Activated CD8-positive, alpha-beta memory T cell treated with anti-CD3 and anti-CD28 coated beads, Interleukin-2, amount 50 U/mL, for 24 hours (primary cell): ENCODE data around the gene ELAPOR1.
A peak's percentile ranks its signal among the peaks of the same experiment; 100 is the strongest.

Experiments
- DNase-seq: peaks from one replicate; pipeline ENCODE4 v3.0.0-alpha.2; 2020; ENCODE audit errors: extremely low read depth

ELAPOR1 gene

GRCh38 chr1:109096120-109096519, 17.8 kb upstream of the ELAPOR1 start:
- DNase-seq, result no peak

DNA sequence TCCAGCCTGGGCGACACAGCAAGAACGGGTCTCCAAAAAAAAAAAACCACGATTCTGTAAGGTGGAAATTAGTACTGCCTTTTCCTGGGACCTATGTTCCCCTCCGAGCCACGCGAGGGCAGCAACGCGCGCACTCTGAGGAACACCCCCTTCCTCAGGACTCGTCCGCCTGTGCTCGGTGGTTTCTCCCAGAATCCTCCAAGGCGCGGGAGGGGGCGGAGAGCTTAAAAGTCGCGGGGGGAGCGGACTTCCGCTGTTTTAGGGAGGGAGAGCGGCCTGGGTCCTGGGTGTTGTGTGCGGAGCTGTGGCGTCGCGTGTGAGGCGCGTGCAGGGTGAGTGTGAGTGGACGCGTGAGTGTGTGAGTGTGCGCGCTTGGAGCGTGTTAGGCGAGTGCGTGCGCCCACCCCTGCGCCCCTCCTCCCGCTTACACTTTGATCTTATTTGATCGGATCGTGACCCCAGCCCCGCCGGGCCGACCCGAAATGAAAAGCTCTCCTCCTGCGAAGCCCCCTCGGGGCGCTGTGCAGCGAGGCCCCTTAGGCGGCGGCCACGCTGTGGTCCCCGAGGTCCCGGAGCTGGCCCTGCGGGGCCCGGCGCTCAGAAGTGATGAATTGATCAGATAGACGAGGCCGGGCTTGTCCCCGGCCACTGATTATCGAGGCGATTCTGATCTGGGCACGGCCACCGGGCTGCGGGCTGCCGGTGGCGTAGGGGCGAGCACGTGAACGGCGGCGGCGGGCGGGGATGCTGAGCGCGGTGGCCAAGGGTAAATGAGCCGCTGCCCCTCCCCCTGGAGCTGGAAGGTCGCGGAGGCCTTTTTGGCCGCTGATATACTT, 13.8 kb upstream of the ELAPOR1 start:
- DNase-seq, result peak; percentile 92

- no peak for DNase-seq
Observed at GRCh38 chr1:109104364-109105151, 9.4 kb upstream of the ELAPOR1 start.

DNA sequence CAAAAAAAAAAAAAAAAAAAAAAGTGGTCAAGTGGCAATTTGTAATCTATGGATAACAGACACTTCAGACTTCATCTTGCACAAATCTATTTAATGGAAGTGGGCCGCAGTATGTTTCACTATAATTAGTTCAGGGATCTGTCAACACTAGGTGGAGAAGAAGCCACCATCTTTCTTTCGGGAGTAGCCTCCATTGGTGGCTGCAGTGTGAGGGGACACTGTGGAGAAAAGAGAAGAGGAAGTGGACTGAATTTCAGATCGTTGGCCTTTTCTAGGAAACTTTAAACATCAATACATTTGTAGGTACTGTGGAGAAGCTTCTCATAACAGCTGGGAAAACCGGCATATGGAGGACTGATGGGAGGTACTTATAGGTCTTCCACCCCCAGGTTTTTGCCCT, 8.0 kb upstream of the ELAPOR1 start:
- no peak for DNase-seq

GRCh38 chr1:109107785-109108184, 6.1 kb upstream of the ELAPOR1 start:
- DNase-seq, result no peak

GRCh38 chr1:109109906-109110305, 4.0 kb upstream of the ELAPOR1 start:
- no peak for DNase-seq

- no peak for DNase-seq
Observed at GRCh38 chr1:109111386-109112055, 2.4 kb upstream of the ELAPOR1 start.

- DNase-seq, result no peak
Observed at GRCh38 chr1:109112056-109112651, 1.8 kb upstream of the ELAPOR1 start.

DNA sequence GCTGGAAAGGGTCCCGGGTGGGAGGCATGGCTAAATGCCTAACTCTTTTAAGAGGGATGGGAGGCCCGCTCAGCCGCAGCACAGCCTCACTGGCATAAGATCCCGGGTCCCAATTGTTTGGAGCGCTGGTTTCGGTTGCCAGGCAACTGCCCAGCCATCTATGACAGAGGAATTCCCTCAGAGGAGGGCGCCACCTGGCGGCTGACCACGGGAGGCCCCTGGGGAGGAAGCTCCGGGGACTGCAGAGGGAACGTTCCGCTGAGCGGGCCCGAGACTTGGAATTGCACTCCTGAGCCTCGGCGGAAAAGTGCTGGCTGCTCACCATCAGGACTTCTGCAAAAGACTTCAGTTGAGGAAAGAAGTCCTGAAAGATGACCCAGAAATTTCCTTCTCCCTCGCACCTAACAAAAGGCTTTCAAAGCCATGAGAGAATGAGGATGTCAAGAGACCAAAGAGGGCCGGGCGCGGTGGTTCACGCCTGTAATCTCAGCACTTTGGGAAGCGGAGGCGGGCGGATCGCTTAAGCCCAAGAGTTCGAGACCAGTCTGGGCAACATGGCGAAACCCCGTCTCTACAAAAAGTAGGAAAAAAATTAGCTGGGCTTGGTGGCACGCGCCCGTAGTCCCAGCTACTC, 1.1 kb upstream of the ELAPOR1 start:
- peak; percentile 70 for DNase-seq

DNA sequence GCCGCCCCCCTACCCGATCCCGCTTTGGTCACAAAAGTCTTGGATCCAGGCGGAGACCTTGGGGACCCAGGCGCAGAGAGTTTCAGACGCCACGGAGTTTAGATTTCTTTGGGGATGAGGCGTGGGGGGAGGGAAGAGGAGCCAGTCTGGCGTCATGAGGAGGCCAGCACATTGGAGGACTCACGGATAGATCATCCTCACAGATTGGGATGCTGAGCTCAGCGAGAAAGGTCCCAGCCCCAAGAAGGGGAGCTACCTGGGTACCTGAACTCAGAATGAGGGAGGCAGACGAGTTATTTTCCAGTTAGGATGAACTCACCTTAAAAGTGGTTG, 393 bp downstream of the ELAPOR1 start:
- no peak for DNase-seq

GRCh38 chr1:109115685-109116084, 1.8 kb downstream of the ELAPOR1 start:
- no peak for DNase-seq

DNA sequence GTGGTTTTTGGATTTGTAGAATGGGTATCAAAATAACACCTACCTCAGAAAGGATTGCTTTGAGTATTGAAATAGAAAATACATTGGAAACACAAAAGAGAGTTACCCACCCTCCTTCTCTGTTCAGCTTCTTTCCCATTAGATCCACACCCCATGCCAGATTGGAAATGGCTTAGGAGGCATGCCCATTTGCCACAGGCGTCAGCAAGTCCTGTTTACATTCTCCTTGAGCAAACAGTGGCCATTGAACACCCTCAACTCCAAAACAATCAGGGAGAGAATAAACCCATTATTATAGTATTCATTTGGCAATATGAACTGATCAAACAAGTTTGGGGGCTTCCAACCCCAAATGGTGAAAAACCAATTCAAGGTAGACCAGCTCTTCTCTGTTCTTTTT, 2.4 kb downstream of the ELAPOR1 start:
- DNase-seq, result no peak

- DNase-seq, result no peak
Observed at GRCh38 chr1:109118089-109118488, 4.2 kb downstream of the ELAPOR1 start.

- DNase-seq, result no peak
Observed at GRCh38 chr1:109120356-109120755, 6.4 kb downstream of the ELAPOR1 start.

DNA sequence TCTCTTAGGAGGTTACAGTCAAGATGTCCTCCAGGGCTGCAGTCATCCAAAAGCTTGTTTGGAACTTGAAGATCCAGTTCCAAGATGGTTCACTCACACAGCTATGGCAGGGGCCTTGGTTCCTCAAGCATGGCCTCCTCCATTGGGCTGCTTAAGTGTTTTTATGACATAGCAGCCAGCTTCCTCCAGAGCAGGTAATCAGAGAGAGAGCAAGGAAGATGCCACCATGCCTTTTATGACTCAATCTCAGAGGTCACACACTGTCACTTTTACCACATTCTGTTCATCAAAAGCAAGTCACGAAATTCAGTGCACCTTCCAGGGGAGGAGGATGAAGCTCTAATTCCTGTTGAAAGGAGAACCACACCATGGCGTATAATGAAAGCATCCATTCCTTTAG, 17.1 kb downstream of the ELAPOR1 start:
- DNase-seq, result no peak

- no peak for DNase-seq
Observed at GRCh38 chr1:109131800-109132199, 17.9 kb downstream of the ELAPOR1 start.

- DNase-seq, result no peak
Observed at GRCh38 chr1:109133002-109133706, 19.2 kb downstream of the ELAPOR1 start.

GRCh38 chr1:109133815-109134214, 19.9 kb downstream of the ELAPOR1 start:
- DNase-seq, result no peak

DNA sequence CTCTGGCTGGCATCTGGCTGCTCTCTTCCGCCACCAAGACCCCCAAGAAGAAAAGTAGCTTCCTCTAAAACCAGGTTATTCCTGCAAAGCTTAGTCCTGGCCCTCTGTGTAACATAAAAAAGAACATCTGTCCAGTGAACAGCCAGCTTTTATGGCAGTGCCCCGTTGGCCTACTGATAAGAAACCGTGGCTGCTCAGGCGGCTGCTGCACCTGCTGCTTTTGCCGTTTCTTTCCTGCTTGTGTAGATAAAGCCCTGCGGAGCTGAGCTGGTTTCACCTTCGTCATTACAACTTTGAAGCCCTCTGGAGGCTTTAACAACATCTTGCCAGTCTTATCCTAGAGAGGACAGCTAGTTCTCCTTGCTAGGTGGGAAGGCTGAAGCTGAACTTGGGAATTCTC, 20.5 kb downstream of the ELAPOR1 start:
- DNase-seq, result no peak

- DNase-seq, result no peak
Observed at GRCh38 chr1:109135940-109136339, 22.0 kb downstream of the ELAPOR1 start.

DNA sequence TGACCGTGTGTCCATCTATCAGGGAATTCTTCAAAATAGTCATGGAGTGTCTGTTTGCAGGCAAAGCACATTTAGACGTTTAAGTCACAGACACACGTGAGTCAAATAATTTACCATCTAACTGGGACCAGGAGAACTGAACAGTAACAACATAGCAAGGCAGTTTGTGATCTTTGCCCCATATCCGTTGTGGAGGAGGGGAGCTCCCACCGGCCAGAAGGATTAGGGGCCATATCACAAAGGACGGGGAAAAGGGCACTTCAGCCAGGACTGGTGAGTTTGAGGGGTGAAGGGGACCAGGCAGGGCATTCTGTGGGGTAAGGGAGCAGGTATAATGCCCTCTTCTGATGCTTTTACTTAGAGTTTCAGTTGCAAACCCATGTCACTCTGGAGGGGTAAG, 22.9 kb downstream of the ELAPOR1 start:
- DNase-seq, result no peak
